Measurements from ENCODE around the gene CLMN. TPM values are rescaled to one million over a fixed set of nuclear protein-coding genes. Genes with fewer than 3 reads are reported as not detected.

CLMN gene
- total and polyA plus RNA-seq, 10 of the 15 experiments (the other 5 are each of a cell fraction or from before 2014, with no cell fraction given) = 7.8 to 49.3 (median 18.5) TPM

DNA sequence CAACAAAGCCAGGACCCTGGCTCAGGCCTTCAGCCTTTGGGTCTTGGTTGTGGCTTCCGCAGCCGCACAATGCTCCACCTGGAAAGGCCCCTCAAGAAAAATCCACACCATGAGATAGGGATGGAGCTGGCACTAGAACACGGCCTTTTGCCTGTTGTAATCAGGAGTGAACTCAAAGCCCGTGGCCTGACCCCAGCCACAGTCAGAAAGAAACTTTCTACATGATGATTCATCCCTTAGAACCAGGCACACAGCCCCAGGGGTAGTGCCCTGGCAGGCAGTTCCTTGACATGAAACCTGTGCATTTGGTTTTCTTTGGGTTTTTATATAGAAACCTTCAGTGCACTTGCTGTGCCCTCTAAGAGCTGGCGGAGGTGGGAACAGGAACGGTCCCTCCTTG lies 5.1 kb downstream of the CLMN start:
- no peaks in the 10 kb centered on the region; a peak in 1 of 4 replicates for H3K36me3 ChIP-seq (ENCODE audit: control insufficient read depth in 2 of 2, insufficient read depth in 2 of 2, low read length in 1 of 2)
- H3K27ac ChIP-seq (ENCODE audit: control insufficient read depth, insufficient read depth) = peak overlapping the region; percentile 22
- ChIA-PET POLR2A (interaction anchor here (1.4 to 2.8 kb wide), 2 partner anchors 9 to 13 kb away, joined by 3 to 21 read pairs; no protein-coding TSS in a partner anchor), SMC1A (ENCODE audit: uncharacterized antibody, unreplicated experiment) (interaction anchor here (0.7 to 3.7 kb wide), 4 partner anchors 10 to 59 kb away, joined by 3 to 19 read pairs (median 4); no protein-coding TSS in a partner anchor), CTCF (interaction anchor here (1.1 kb wide), 1 partner anchor 131 kb away, joined by 3 read pairs; no protein-coding TSS in a partner anchor), RAD21 (ENCODE audit: unreplicated experiment) (interaction anchor here (1.0 to 2.5 kb wide), 4 partner anchors 13 to 104 kb away, joined by 4 to 8 read pairs (median 6); no protein-coding TSS in a partner anchor)
- H3K27me3 ChIP-seq (replicated peaks in 1 of 2; ENCODE audit: control insufficient read depth in 2 of 2, insufficient read depth in 2 of 2, low read length in 1 of 2) = no peaks in the 10 kb centered on the region
- BruUV-seq (replicated peaks) = no TSS peak
- H3K4me3 ChIP-seq = 0 out of 2 replicates have a peak overlapping the region, but pooled peaks have one; percentile 5
- no peaks in the 10 kb centered on the region for H4K20me1 ChIP-seq (ENCODE audit: control insufficient read depth, insufficient read depth)
- H3K9me3 ChIP-seq (replicated peaks; ENCODE audit: control insufficient read depth, insufficient read depth, low read length) = no peaks in the 10 kb centered on the region; the same call in 2 of the 3 replicates
- intact Hi-C loops (cut with micrococcal nuclease; ENCODE audit: unreplicated experiment) (loop anchor here (2.0 to 5.0 kb wide), 2 partner anchors 50 to 97 kb away; no protein-coding TSS in a partner anchor), in situ Hi-C loops (cut with MboI) (no loop called here)
- no peaks in the 10 kb centered on the region; the same call in 1 of the 2 replicates for H3K79me2 ChIP-seq (ENCODE audit: control insufficient read depth, insufficient read depth, low read length)
- H3K4me1 ChIP-seq (ENCODE audit: control insufficient read depth, insufficient read depth, low read length) = peaks cover 29% of the 10 kb centered on the region
- WGBS (ENCODE audit: insufficient coverage, insufficient replicate concordance, low lambda C conversion rate, missing lambda C conversion rate) = 16% methylated on average over 6 of the region's 6 CpGs
- DNase-seq (ENCODE audit: low read depth, low spot score) (peak; percentile 45), ATAC-seq (peak; percentile 89), FAIRE-seq (peak; percentile 35)
- H2AFZ ChIP-seq (ENCODE audit: control insufficient read depth, low read depth, low read length) = no peak overlapping the region
- H3K9ac ChIP-seq (ENCODE audit: control insufficient read depth, insufficient read depth, low read length) = peak overlapping the region; percentile 38; the same call in 1 of the 2 replicates
- peak overlapping the region; percentile 52 for H3K4me2 ChIP-seq (ENCODE audit: control insufficient read depth, insufficient read depth)
- TF ChIP-seq TAF1 (IDR thresholded peaks at IDR 0.05; ENCODE audit: borderline replicate concordance, low read depth, low read length) (no peak), KAT2A (conservative IDR thresholded peaks at IDR 0.05; ENCODE audit: control insufficient read depth, low read depth, low read length) (no peak), TCF7 (IDR thresholded peaks at IDR 0.05; ENCODE audit: borderline replicate concordance) (no peak), ETV6 (conservative IDR thresholded peaks at IDR 0.05 in 1 of 2, IDR thresholded peaks at IDR 0.05 in 1 of 2; ENCODE audit: borderline replicate concordance in 1 of 2, low read depth in 1 of 2) (peak in 1 of 2 experiments; percentile 50; a peak in 1 of 4 replicates), MEF2B (IDR thresholded peaks at IDR 0.05; ENCODE audit: partially characterized antibody, poor library complexity, severe bottlenecking) (peak; percentile 25), ZNF207 (IDR thresholded peaks at IDR 0.05; ENCODE audit: borderline replicate concordance) (no peak), MTA3 (IDR thresholded peaks at IDR 0.05; ENCODE audit: borderline replicate concordance, low read length) (peak; percentile 85; the same call in 1 of the 2 replicates), EED (IDR thresholded peaks at IDR 0.05; ENCODE audit: low read depth) (peak; percentile 91), BHLHE40 (IDR thresholded peaks at IDR 0.05; ENCODE audit: borderline replicate concordance in 1 of 2, low read depth in 2 of 2, low read length in 1 of 2) (peak; percentile 37 to 39; a peak in 1 of 4 replicates), IKZF2 (IDR thresholded peaks at IDR 0.05) (peak; percentile 61 to 66), YBX1 (IDR thresholded peaks at IDR 0.05) (no peak), SKIL (IDR thresholded peaks at IDR 0.05; ENCODE audit: low read depth, poor library complexity, severe bottlenecking) (peak; percentile 20), NFIC (IDR thresholded peaks at IDR 0.05; ENCODE audit: low read depth, low read length) (peak; percentile 61; the same call in 1 of the 2 replicates), CREM (IDR thresholded peaks at IDR 0.05; ENCODE audit: low read depth) (peak; percentile 63), JUND (IDR thresholded peaks at IDR 0.05; ENCODE audit: low read depth, low read length) (peak; percentile 64; the same call in 1 of the 2 replicates), MEF2A (IDR thresholded peaks at IDR 0.05; ENCODE audit: insufficient read depth, low read depth, low read length) (no peak), DPF2 (IDR thresholded peaks at IDR 0.05) (peak; percentile 52; the same call in 1 of the 2 replicates), HDAC2 (IDR thresholded peaks at IDR 0.05) (no peak), FOXM1 (IDR thresholded peaks at IDR 0.05; ENCODE audit: low read depth, low read length) (0 out of 2 replicates have a peak, but pooled peaks have one; percentile 16), TCF12 (IDR thresholded peaks at IDR 0.05; ENCODE audit: low read depth, low read length) (no peak), SRF (IDR thresholded peaks at IDR 0.05; ENCODE audit: low read depth in 2 of 2, low read length in 2 of 2) (0 out of 4 replicates have a peak, but pooled peaks of 1 of the 2 experiments have one; percentile 29), BMI1 (IDR thresholded peaks at IDR 0.05; ENCODE audit: borderline replicate concordance) (no peak), NR2F1 (conservative IDR thresholded peaks at IDR 0.05) (peak; percentile 81; the same call in 1 of the 2 replicates), ZBED1 (IDR thresholded peaks at IDR 0.05; ENCODE audit: borderline replicate concordance) (no peak), CHD4 (IDR thresholded peaks at IDR 0.05) (no peak)

Data from GM12878 (cell line).